Neuron (in vitro differentiated cells): ENCODE measurements around the gene ST7.
"Not testable (repeated sequence)": the region's sequence is repeated elsewhere in the genome, so short reads cannot be mapped to it uniquely, and the experiment has no call there.

Source experiments
- H2AFZ ChIP-seq: one replicate; pipeline ENCODE4 v1.6.1; 2013; ENCODE audit warnings: low read depth, mild to moderate bottlenecking, inconsistent platforms, low read length, moderate library complexity
- H3K27me3 ChIP-seq: one replicate; pipeline ENCODE4 v1.6.1; 2013; ENCODE audit warnings: low read length; ENCODE audit not compliant: insufficient read depth
- H3K36me3 ChIP-seq: one replicate; pipeline ENCODE4 v1.6.1; 2013; ENCODE audit warnings: low read length; ENCODE audit not compliant: insufficient read depth
- H3K4me1 ChIP-seq: one replicate; pipeline ENCODE4 v1.6.1; 2013; ENCODE audit warnings: low read length; ENCODE audit not compliant: insufficient read depth
- H3K4me3 ChIP-seq: 2 replicates; pipeline ENCODE4 v1.5.1; 2013; ENCODE audit warnings: mild to moderate bottlenecking, low read length, moderate library complexity
- H3K9me3 ChIP-seq: one replicate; pipeline ENCODE4 v1.6.1; 2013; ENCODE audit warnings: low read length

The ST7 gene

DNA sequence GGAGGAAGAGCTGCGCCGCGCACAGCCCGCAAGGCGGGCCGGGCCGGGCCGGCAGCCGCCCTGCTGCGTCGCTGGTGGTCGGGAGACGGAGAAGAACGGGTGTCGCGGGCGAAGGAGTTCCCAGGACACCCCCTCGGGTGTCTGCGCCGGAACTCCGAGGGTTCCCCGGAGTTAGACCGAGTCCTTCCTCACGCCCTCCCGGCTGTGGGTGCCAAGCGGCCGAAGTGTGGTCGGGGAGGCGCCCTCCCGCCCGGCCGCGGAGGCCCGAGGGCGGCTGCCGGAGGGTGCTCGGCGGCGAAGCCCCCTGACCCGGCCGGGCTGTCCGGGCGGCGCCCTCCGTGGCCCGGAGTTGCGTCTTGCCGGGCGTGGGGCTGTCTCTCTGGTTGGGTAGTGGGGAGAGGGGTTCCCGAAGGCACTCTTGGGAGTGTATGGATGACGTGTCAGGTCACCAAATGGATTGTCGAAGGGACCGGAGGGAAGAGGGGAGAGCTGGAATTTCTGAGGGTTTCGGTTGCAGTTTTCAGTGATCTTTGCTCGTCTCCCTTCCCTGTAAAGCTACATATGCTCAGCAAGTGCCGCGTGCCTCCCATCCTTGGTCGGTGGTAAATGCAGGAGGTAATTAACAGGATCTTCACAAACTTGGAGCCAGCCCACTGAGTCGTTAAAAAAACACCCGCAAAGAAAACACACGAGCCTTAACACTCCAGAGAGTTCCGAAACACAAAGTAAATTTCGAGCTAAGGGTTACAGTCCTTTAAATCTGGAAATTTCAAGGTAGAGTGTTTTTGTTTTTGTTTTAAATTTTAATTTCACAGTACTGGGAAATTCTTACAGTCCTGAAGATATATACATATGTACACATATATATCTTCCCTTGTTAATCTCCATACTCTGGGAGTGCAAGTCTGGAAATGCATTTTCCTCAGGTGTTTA, 871 bp downstream of the ST7 start:
- no peaks in the 10 kb centered on the region for H3K9me3 ChIP-seq
- H3K36me3 ChIP-seq = no peaks in the 10 kb centered on the region
- no peaks in the 10 kb centered on the region for H3K27me3 ChIP-seq
- peak overlapping the region; percentile 82 for H2AFZ ChIP-seq
- H3K4me1 ChIP-seq = peaks cover 18% of the 10 kb centered on the region
- H3K4me3 ChIP-seq = peak overlapping the region; percentile 86

DNA sequence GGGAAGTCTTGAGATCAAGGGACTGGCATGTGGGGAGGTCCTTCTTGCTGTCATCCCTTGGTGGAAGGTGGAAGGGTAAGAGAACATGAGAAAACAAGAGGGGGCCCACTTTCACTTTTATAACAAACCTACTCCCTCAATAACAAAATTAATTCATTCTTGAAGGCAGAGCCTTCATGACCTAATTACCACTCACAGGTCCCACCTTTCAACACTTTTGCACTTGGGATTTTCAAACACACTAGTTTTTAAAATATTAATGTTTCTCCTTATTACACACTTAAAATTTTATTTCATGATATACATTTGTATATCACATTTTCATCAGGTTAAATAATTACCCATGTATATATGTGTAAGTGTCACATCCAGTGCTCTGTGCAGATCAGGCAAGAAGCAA, 2.0 kb downstream of the ST7 start:
- Histone ChIP-seq H3K36me3 (no peaks in the 10 kb centered on the region), H2AFZ (no peak overlapping the region), H3K27me3 (no peaks in the 10 kb centered on the region), H3K4me1 (peaks cover 18% of the 10 kb centered on the region), H3K9me3 (no peaks in the 10 kb centered on the region), H3K4me3 (peak overlapping the region; percentile 86)

DNA sequence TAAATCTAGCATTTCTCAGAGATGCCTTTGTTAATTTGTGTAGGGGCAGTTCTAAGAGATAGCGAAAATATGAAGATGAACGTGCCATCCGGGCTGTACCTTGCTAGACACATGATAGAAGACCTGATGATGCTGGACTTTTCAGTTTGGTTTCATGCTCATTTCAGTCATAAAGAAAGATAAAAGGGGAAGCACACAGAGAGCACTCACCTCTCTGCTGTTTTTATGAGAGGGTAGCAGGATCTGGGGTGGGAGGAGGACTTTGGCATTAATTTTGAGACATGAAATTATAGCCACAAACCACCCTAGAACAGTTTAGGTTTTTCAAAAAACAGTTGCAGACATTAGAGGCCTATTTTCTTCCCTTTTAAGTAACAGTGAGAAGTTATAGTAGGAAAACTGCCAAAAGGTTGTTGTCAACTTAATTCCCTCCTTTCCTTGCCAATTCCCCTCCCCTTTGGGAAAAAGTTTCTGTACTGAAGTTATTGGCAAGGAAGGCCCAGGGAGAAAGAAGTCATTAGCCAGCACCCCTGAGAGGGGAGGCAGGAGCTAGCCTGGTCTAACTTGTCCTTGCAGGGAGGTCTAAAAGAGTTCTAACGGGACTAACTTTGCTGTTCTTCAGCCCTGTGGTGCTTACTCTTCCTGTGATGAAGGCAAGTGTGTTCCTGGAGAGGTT, 2.6 kb downstream of the ST7 start:
- Histone ChIP-seq H2AFZ (no peak overlapping the region), H3K27me3 (no peaks in the 10 kb centered on the region), H3K4me3 (no peak overlapping the region), H3K9me3 (no peaks in the 10 kb centered on the region), H3K4me1 (peaks cover 18% of the 10 kb centered on the region), H3K36me3 (no peaks in the 10 kb centered on the region)

DNA sequence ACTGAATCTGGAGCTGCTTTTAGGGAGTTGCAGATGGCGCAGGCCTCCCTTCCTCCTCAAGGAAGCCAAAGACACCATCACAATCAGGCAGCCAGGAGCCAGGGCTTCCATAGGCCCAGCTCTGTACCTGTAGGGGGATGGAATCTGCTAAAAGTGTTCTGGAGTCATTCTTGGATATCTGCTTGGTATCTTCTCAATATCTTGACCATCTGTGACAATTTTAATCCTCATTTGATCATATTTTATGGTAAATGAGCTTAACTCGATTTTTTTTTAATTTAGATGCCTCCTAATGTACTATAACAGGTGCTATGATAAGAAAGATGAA, 3.1 kb downstream of the ST7 start:
- Histone ChIP-seq H3K36me3 (no peaks in the 10 kb centered on the region), H3K4me3 (no peak overlapping the region), H3K4me1 (peaks cover 18% of the 10 kb centered on the region), H3K27me3 (no peaks in the 10 kb centered on the region), H2AFZ (no peak overlapping the region), H3K9me3 (no peaks in the 10 kb centered on the region)

DNA sequence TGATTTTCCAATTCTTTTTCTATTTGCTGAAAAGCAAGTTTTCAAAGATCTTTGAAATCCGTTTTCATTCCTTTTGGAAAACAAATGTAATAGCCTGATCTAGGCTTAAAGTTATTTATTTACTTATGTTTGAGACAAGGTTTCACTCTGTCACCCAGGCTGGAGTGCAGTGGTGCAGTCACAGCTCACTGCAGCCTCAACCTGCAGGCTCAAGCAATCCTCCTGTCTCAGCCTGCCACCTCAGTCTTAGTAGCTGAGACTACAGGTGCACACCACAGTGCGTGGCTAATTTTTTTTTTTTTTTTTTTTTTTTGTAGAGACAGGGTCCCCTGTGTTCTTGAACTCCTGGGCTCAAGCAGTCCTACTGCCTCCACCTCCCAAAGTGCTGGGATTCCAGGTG, 4.6 kb downstream of the ST7 start:
- Histone ChIP-seq H3K9me3 (no peaks in the 10 kb centered on the region), H3K27me3 (no peaks in the 10 kb centered on the region), H3K4me3 (no peak overlapping the region), H2AFZ (no peak overlapping the region), H3K36me3 (no peaks in the 10 kb centered on the region), H3K4me1 (peaks cover 9% of the 10 kb centered on the region)

DNA sequence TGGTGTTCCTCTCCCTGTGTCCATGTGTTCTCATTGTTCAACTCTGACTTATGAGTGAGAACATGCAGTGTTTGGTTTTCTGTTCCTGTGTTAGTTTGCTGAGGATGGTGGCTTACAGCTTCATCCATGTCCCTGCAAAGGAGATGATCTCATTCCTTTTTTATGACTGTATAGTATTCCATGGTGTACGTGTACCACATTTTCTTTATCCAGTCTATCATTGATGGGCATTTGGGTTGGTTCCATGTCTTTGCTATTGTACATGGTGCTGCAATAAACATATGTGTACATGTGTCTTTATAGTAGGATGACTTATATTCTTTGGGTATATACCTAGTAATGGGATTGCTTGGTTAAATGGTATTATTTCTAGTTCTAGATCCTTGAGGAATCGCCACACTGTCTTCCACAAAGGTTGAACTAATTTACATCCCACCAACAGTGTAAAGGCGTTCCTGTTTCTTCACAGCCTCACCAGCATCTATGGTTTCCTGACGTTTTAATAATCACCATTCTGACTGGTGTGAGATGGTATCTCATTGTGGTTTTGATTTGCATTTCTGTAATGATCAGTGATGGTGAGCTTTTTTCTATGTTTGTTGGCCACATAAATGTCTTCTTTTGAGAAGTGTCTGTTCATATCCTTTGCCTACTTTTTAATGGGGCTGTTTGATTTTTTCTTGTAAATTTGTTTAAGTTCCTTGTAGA, 8.8 kb downstream of the ST7 start:
- not testable (repeated sequence) for H2AFZ ChIP-seq, H3K27me3 ChIP-seq, H3K36me3 ChIP-seq, H3K4me3 ChIP-seq, H3K9me3 ChIP-seq, H3K4me1 ChIP-seq

DNA sequence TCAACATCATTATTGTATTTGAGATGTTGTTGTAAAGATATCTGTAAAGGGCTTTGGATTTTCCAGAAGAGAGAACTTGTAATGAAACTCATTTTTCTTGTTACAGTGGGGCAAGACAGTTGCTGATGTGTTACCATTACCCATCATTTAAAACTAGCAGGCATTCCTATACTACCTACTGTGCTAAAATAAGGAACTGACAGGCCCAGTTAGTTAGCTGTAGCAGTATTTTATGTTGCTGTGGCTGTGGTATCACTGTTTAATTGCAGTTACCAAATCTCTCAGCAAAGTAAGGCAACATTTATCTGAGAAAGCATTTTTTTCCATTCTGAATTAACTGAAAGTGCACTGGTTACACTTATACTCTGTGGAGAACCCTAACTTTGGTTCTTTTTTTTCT, 9.9 kb downstream of the ST7 start:
- no peaks in the 10 kb centered on the region for H3K9me3 ChIP-seq
- no peaks in the 10 kb centered on the region for H3K27me3 ChIP-seq
- H3K36me3 ChIP-seq = no peaks in the 10 kb centered on the region
- H3K4me1 ChIP-seq = no peaks in the 10 kb centered on the region
- no peak overlapping the region for H3K4me3 ChIP-seq
- no peak overlapping the region for H2AFZ ChIP-seq

DNA sequence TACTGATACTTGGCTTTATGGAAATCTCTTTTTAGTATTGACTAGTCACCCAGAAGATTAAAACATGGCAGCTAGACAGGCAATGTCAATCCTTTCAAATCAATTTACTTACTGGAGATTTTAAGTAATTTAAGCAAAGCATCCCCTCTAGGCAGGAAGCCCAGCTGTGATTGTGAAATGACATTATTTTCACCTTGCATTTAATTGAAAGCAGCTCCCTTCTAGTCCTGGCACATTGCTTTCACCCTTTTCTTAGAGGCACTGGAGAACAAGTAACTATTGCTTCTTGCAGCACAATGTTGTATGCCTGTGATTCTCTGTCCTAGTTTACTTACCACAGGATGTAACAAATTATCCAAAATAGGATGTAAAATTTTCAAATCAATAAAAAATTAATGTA, 13.3 kb downstream of the ST7 start:
- H3K4me1 ChIP-seq = peaks cover 1% of the 10 kb centered on the region
- H2AFZ ChIP-seq = no peak overlapping the region
- no peak overlapping the region for H3K4me3 ChIP-seq
- no peaks in the 10 kb centered on the region for H3K9me3 ChIP-seq
- no peaks in the 10 kb centered on the region for H3K27me3 ChIP-seq
- no peaks in the 10 kb centered on the region for H3K36me3 ChIP-seq

DNA sequence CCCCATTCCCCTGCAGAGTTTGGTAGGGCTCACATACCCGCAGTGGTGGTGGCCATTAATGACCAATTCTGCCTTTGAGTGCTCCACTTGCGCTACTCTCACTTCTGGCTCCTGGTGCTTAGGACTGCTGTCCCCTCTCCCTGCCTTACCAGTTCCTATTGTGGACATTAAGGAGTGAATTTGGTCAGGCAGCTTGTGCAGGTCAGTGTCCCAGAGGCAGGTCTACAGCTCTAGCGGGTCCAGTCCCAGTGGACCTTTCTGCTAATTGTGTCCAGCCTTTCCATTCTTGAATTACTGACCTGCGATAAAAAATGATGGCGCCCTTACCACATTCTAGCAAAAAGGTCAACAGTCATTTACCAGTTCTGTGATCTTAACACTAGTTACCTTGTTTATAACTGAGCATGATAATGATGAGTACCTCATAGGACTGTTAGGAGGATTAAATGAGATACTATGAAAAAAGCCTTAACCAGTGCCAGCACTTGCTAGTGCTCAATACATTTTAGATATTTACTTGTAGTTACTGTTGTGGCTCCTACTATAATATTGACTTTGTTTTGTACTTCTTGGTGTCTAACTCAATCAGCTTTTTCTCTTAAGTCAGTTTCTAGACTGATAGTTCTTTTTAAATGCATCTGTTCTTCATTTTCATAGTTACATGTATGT, 14.1 kb downstream of the ST7 start:
- Histone ChIP-seq H3K9me3 (no peaks in the 10 kb centered on the region), H3K36me3 (no peaks in the 10 kb centered on the region), H3K4me1 (peaks cover 2% of the 10 kb centered on the region), H2AFZ (no peak overlapping the region), H3K4me3 (no peak overlapping the region), H3K27me3 (no peaks in the 10 kb centered on the region)

DNA sequence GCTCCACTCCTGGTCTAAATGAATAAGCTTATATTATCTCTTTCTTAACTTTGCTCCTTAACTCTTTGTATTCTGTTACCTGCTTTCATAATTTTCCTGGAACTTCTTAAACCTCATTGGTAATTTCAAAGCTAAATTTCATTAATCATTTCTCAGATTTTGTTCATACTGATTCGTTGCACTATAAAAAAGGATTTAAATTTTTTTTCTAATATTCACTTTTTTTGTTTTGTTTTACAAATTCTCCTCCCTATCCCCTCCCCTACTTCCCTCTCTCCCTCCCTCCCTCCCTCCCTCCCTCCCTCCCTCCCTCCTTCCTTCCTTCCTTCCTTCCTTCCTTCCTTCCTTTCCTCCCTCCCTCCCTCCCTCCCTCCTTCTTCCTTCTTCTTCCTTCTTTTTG, 14.7 kb downstream of the ST7 start:
- no peak overlapping the region for H2AFZ ChIP-seq
- peaks cover 2% of the 10 kb centered on the region for H3K4me1 ChIP-seq
- H3K36me3 ChIP-seq = no peaks in the 10 kb centered on the region
- H3K9me3 ChIP-seq = no peaks in the 10 kb centered on the region
- no peaks in the 10 kb centered on the region for H3K27me3 ChIP-seq
- H3K4me3 ChIP-seq = no peak overlapping the region

DNA sequence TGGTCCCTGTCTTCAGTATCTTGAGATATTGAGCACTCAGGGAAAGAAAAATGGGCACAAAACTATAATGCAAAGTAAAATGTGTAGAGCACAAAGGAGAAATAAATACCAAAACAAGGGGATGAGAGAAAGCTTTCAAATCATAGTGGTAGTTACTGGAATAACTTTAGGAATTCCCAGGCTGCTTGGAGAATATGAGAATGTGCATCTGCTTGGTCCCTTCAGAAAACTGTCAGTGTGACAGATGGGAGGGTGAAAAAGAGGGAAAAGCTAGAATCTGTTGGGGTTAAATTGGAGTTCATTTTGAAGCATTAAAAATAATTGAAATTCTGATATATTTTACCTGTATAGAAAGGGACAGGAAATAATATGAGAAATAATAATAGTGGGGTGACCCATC, 15.3 kb downstream of the ST7 start:
- H3K4me1 ChIP-seq = peaks cover 2% of the 10 kb centered on the region
- H3K27me3 ChIP-seq = no peaks in the 10 kb centered on the region
- no peak overlapping the region for H2AFZ ChIP-seq
- no peaks in the 10 kb centered on the region for H3K36me3 ChIP-seq
- H3K4me3 ChIP-seq = no peak overlapping the region
- H3K9me3 ChIP-seq = no peaks in the 10 kb centered on the region

DNA sequence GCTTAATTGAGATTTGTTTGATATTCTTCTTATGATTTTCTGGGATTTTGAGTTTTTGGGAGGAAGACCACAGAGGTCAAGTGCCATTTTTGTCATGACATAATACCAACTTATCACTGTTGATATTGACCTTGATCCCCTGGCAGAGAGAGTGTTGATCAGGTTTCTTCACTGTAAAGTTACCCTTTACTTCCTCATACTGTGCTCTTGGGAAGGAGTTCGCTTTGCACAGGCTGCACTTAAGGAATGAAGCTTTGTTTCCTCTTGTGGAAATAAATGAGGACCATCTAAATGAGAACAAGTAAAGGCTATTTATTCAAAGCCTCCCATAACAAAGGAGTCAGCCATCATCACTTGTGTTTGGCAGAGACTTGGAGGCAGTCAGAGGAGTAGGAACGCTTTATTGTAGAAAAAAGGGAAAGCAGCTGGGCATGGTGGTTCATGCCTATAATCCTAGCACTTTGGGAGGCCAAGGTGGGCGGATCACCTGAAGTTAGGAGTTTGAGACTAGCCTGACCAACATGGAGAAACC, 16.1 kb downstream of the ST7 start:
- Histone ChIP-seq H2AFZ (no peak overlapping the region), H3K4me3 (no peak overlapping the region), H3K9me3 (no peaks in the 10 kb centered on the region), H3K36me3 (no peaks in the 10 kb centered on the region), H3K27me3 (no peaks in the 10 kb centered on the region), H3K4me1 (peaks cover 2% of the 10 kb centered on the region)
